K562 (cell line): ENCODE data around the gene FOXL3. TPM values are rescaled to one million over a fixed set of nuclear protein-coding genes. Genes with fewer than 3 reads are reported as not detected.

Experiments used
- ATAC-seq: fragments of 200-7000 bp; cut with Tn5 transposase; 3 replicates; pipeline ENCODE4 v1.9.1; 2020; ENCODE audit warnings: moderate library complexity
- BruUV-seq: library from RNA; stranded (reverse); fragments of 400-500 nt; replicated peaks from 2 replicates; lab custom pipeline; 2021; lab: Mats Ljungman, UMichigan
- CTCF ChIA-PET: fragments of 300-600 bp; formaldehyde crosslinking; extraction: SDS; loops from one replicate; lab custom pipeline; 2021; ENCODE audit warnings: low intra/inter-chr PET ratio; lab: Yijun Ruan, JAX
- POLR2A ChIA-PET: fragments of 300-600, 350-650 bp; sonication (Branson Sonifier 250); formaldehyde crosslinking; extraction: SDS; loops from one replicate; lab custom pipeline; 2021; ENCODE audit warnings: antibody characterized with exemption, inconsistent platforms; lab: Yijun Ruan, JAX
- DNase-seq, 4 experiments: peaks; one replicate each; pipeline versions ENCODE4 v3.0.0 to v3.0.0-alpha.2; 2011 to 2018; ENCODE audit warnings: low spot score in 3 of 4, mixed read lengths in 3 of 4; ENCODE audit errors: extremely low read depth in 1 of 4
- FAIRE-seq: peaks from 2 replicates; lab custom pipeline; 2011; peaks lifted over from hg19 to GRCh38; lab: Jason Lieb, UNC
- H2AFZ ChIP-seq: 2 replicates; pipeline ENCODE4 v1.6.0; 2011; ENCODE audit warnings: low read depth, low read length, control low read depth, inconsistent platforms
- H3K27ac ChIP-seq: fragments of 200-600 bp; 3 replicates; pipeline ENCODE4 v1.8.0; 2011; ENCODE audit warnings: low read depth, mild to moderate bottlenecking, control low read depth, inconsistent platforms, low read length, moderate library complexity, mixed read lengths; ENCODE audit errors: extremely low read depth
- H3K27me3 ChIP-seq, 2 experiments: fragments of 300-600 bp in 1 of 2; 2 replicates in 1 of 2; 3 replicates in 1 of 2; pipeline versions ENCODE4 v1.6.0 to v1.8.0; 2011; ENCODE audit warnings: inconsistent platforms in 2 of 2, low read length in 2 of 2, mild to moderate bottlenecking in 1 of 2, mixed read lengths in 1 of 2, moderate library complexity in 1 of 2; ENCODE audit not compliant: control insufficient read depth in 2 of 2, insufficient read depth in 2 of 2
- H3K36me3 ChIP-seq: fragments of 300-600 bp; 3 replicates; pipeline ENCODE4 v1.8.0; 2011; ENCODE audit warnings: mild to moderate bottlenecking, low read length, inconsistent platforms; ENCODE audit not compliant: control insufficient read depth, insufficient read depth
- H3K4me1 ChIP-seq, 2 experiments: fragments of 200-600 bp in 1 of 2; replicated peaks in 1 of 2; 2 replicates in 1 of 2; 3 replicates in 1 of 2; pipeline versions ENCODE4 v1.5.1 to v1.8.0; 2011; ENCODE audit warnings: inconsistent platforms in 2 of 2, low read length in 2 of 2, mild to moderate bottlenecking in 1 of 2, mixed read lengths in 1 of 2, moderate library complexity in 1 of 2; ENCODE audit not compliant: control insufficient read depth in 2 of 2, insufficient read depth in 2 of 2
- H3K4me2 ChIP-seq: 2 replicates; pipeline ENCODE4 v1.6.1; 2011; ENCODE audit warnings: low read length, control low read depth, inconsistent platforms, mixed read lengths; ENCODE audit not compliant: insufficient read depth
- H3K4me3 ChIP-seq: fragments of 200-600 bp; sonication (generic), shearing (Covaris generic); 2 replicates; pipeline ENCODE4 v1.5.1; 2016; ENCODE audit warnings: control low read depth, inconsistent platforms
- H3K79me2 ChIP-seq: fragments of 200-600 bp; 3 replicates; pipeline ENCODE4 v1.8.0; 2011; ENCODE audit warnings: low read length, inconsistent platforms; ENCODE audit not compliant: control insufficient read depth, insufficient read depth
- H3K9ac ChIP-seq, 2 experiments: 2 replicates each; pipeline versions ENCODE4 v1.6.0 to v1.6.1; 2011; ENCODE audit warnings: low read depth in 2 of 2, low read length in 2 of 2, control low read depth in 1 of 2, inconsistent platforms in 1 of 2, mild to moderate bottlenecking in 1 of 2, mixed read lengths in 1 of 2; ENCODE audit not compliant: insufficient read depth in 1 of 2
- H3K9me1 ChIP-seq: one replicate; pipeline ENCODE4 v1.6.0; 2011; ENCODE audit warnings: inconsistent platforms, mild to moderate bottlenecking, low read length, moderate library complexity; ENCODE audit not compliant: control insufficient read depth, insufficient read depth
- H3K9me3 ChIP-seq: replicated peaks from 2 replicates; pipeline ENCODE4 v1.5.1; 2011; ENCODE audit warnings: low read depth, low read length, inconsistent platforms; ENCODE audit not compliant: control insufficient read depth, insufficient read depth
- H4K20me1 ChIP-seq: replicated peaks from 2 replicates; pipeline ENCODE4 v1.6.1; 2011; ENCODE audit warnings: low read length, inconsistent platforms, mixed read lengths; ENCODE audit not compliant: control insufficient read depth, insufficient read depth
- ARNT ChIP-seq, 2 experiments: fragments of 450-650 bp; IDR thresholded peaks; 2 replicates each; pipeline ENCODE4 v1.6.1; 2016; ENCODE audit warnings: mild to moderate bottlenecking in 1 of 2
- ETV6 ChIP-seq, 3 experiments: fragments of 150-350 bp in 1 of 3; sonication (generic) in 1 of 3; formaldehyde crosslinking in 1 of 3; IDR thresholded peaks; 2 replicates each; pipeline versions ENCODE4 v1.6.1 to v1.8.0; 2014 to 2022; ENCODE audit warnings: borderline replicate concordance in 2 of 3, low read depth in 2 of 3, antibody characterized with exemption in 1 of 3, low read length in 1 of 3, mild to moderate bottlenecking in 1 of 3, missing genetic modification reagents in 1 of 3
- NEUROD1 ChIP-seq: fragments of 150-350 bp; IDR thresholded peaks from 2 replicates; pipeline ENCODE4 v1.6.1; 2014; ENCODE audit warnings: borderline replicate concordance, low read length, low read depth; ENCODE audit not compliant: partially characterized antibody
- SIX5 ChIP-seq, 2 experiments: IDR thresholded peaks; 2 replicates each; pipeline ENCODE4 v1.6.1; 2011; ENCODE audit warnings: low read length in 2 of 2, borderline replicate concordance in 1 of 2, low read depth in 1 of 2, mild to moderate bottlenecking in 1 of 2, moderate library complexity in 1 of 2; ENCODE audit not compliant: insufficient read depth in 1 of 2
- SMAD4 ChIP-seq: fragments of 250-450 bp; sonication (Bioruptor Pico); conservative IDR thresholded peaks from 2 replicates; pipeline ENCODE4 v1.8.0; 2021; ENCODE audit warnings: inconsistent platforms, mild to moderate bottlenecking, moderate library complexity
- STAG1 ChIP-seq: sonication (generic); formaldehyde crosslinking; IDR thresholded peaks from 2 replicates; pipeline ENCODE4 v1.5.0; 2020; ENCODE audit warnings: missing genetic modification reagents, borderline replicate concordance
- ZBTB1 ChIP-seq: sonication (generic); formaldehyde crosslinking; IDR thresholded peaks from 2 replicates; pipeline ENCODE4 v1.8.1; 2023; ENCODE audit warnings: missing genetic modification reagents, low read depth, mild to moderate bottlenecking, borderline replicate concordance
- ZNF445 ChIP-seq: fragments of 250-450 bp; sonication (Bioruptor Pico); IDR thresholded peaks from 2 replicates; pipeline ENCODE4 v1.4.0; 2020; ENCODE audit warnings: low read depth, mild to moderate bottlenecking, moderate library complexity
- WGBS: fragments of 100-300 bp; shearing (Covaris generic); methylation state at CpG from one replicate; pipeline ENCODE4 v1.1.6; 2016; ENCODE audit warnings: low coverage, mixed read lengths; ENCODE audit not compliant: insufficient coverage; ENCODE audit errors: missing lambda C conversion rate; 5-methylcytosine and 5-hydroxymethylcytosine counted together
- in situ Hi-C: fragments of 300-500 bp; cut with MboI; formaldehyde crosslinking; loops from 4 replicates; pipeline ENCODE4 v1.15.0; 2018; ENCODE audit warnings: inconsistent platforms, mixed read lengths
- intact Hi-C: fragments of 100-400 bp; cut with micrococcal nuclease; formaldehyde crosslinking; loops from 2 replicates; pipeline ENCODE4 v1.14.2; 2022
- polyA plus RNA-seq, 8 experiments: library from polyadenylated mRNA; depleted of rRNA in 4 of 8; stranded (reverse) in 5 of 8; unstranded in 3 of 8; fragments of >200 nt; fragmentation: Nextera tagmentation in 2 of 8; fragmentation: Illumina TruSeq in 1 of 8; extraction: Ambion mirVana in 2 of 8; extraction: Trizol in 1 of 8; gene quantifications; 2 replicates each; pipeline versions ENCODE4 v1.2.1 to v1.2.3, GENCODE V29; 2011 to 2014; ENCODE audit warnings: inconsistent platforms in 1 of 8, missing spikeins in 1 of 8
- total RNA-seq, 7 experiments: library from RNA; depleted of rRNA in 6 of 7; stranded (reverse); fragments of >200 nt in 6 of 7; fragmentation: Illumina TruSeq in 2 of 7; extraction: Trizol in 2 of 7; gene quantifications; 2 replicates each; pipeline versions ENCODE4 v1.2.1 to v1.2.3, GENCODE V29; 2011 to 2021; ENCODE audit warnings: low replicate concordance in 1 of 7

The FOXL3 gene
- total and polyA plus RNA-seq, 9 of the 15 experiments (the other 6 are each of a cell fraction or from before 2014, with no cell fraction given): not detected

GRCh38 chr7:264541-265191, 25.3 kb upstream of the FOXL3 start:
- no TSS peak for BruUV-seq
- Histone ChIP-seq H4K20me1 (no peaks in the 10 kb centered on the region), H3K4me2 (no peak overlapping the region), H3K79me2 (no peaks in the 10 kb centered on the region), H3K9ac (no peak overlapping the region), H3K27me3 (peaks cover 3 to 38% of the 10 kb centered on the region in 2 experiments; a peak in 3 of 5 replicates), H3K9me1 (no peaks in the 10 kb centered on the region), H3K4me3 (no peak overlapping the region), H3K27ac (no peak overlapping the region), H3K9me3 (peaks cover 12% of the 10 kb centered on the region), H2AFZ (no peak overlapping the region), H3K4me1 (peaks cover 0 to 22% of the 10 kb centered on the region in 2 experiments; a peak in 2 of 5 replicates), H3K36me3 (no peaks in the 10 kb centered on the region)
- ATAC-seq (no peak), DNase-seq (no peak), FAIRE-seq (no peak)
- POLR2A ChIA-PET: interaction anchor here (0.8 kb wide), 1 partner anchor 11 kb away, joined by 4 read pairs; no protein-coding TSS in a partner anchor
- CTCF ChIA-PET: interaction anchor here (0.6 to 1.2 kb wide), 5 partner anchors 8 to 509 kb away, joined by 3 to 5 read pairs (median 3); no protein-coding TSS in a partner anchor
- in situ Hi-C loops: no loop called here
- intact Hi-C loops: no loop called here
- no peak for TF ChIP-seq SMAD4
- 48% methylated on average over 19 of the region's 27 CpGs for WGBS

- ATAC-seq (no peak), DNase-seq (no peak), FAIRE-seq (no peak)
- Histone ChIP-seq H3K9ac (no peak overlapping the region), H2AFZ (no peak overlapping the region), H3K4me2 (no peak overlapping the region), H3K9me3 (peaks cover 12% of the 10 kb centered on the region), H3K27me3 (peaks cover 3 to 31% of the 10 kb centered on the region in 2 experiments; a peak in 3 of 5 replicates), H3K27ac (no peak overlapping the region), H4K20me1 (no peaks in the 10 kb centered on the region), H3K79me2 (no peaks in the 10 kb centered on the region), H3K36me3 (no peaks in the 10 kb centered on the region), H3K4me3 (no peak overlapping the region), H3K4me1 (peaks cover 0 to 20% of the 10 kb centered on the region in 2 experiments; a peak in 2 of 5 replicates), H3K9me1 (no peaks in the 10 kb centered on the region)
- 6% methylated on average over 24 of the region's 25 CpGs for WGBS
- intact Hi-C loops: no loop called here
- TF ChIP-seq ZNF445 (no peak), ARNT (IDR thresholded peaks at IDR 0.05) (no peak), SIX5 (IDR thresholded peaks at IDR 0.05; ENCODE audit: borderline replicate concordance in 1 of 2, insufficient read depth in 1 of 2, low read depth in 1 of 2, low read length in 2 of 2) (no peak), NEUROD1 (no peak), ZBTB1 (CRISPR knock-in tag) (no peak), STAG1 (CRISPR knock-in tag) (no peak), ETV6 (IDR thresholded peaks at IDR 0.05; ENCODE audit: borderline replicate concordance in 1 of 2, low read depth in 2 of 2, low read length in 1 of 2) (no peak), ETV6 (CRISPR knock-in tag; IDR thresholded peaks at IDR 0.05; ENCODE audit: borderline replicate concordance) (no peak)
- in situ Hi-C loops: no loop called here
- CTCF ChIA-PET: interaction anchor here (0.6 to 1.2 kb wide), 4 partner anchors 8 to 911 kb away, joined by 3 to 5 read pairs (median 4); no protein-coding TSS in a partner anchor
- no TSS peak for BruUV-seq
- POLR2A ChIA-PET: interaction anchor here (0.8 kb wide), 1 partner anchor 12 kb away, joined by 4 read pairs; no protein-coding TSS in a partner anchor
Observed at GRCh38 chr7:265192-265997, 24.6 kb upstream of the FOXL3 start.
